GM21515 (cell line): ENCODE measurements around the gene ZNF341.
A peak's percentile ranks its signal among the peaks of the same experiment; 100 is the strongest.
"Not testable (repeated sequence)": the region's sequence is repeated elsewhere in the genome, so short reads cannot be mapped to it uniquely, and the experiment has no call there.

ENCODE experiments used
- ATAC-seq: cut with Tn5 transposase; IDR thresholded peaks from one replicate; pipeline ENCODE4 v1.9.1; 2021; ENCODE audit not compliant: unreplicated experiment

Gene ZNF341

GRCh38 chr20:33792598-33792989, 60.8 kb downstream of the ZNF341 start:
- ATAC-seq = not testable (repeated sequence)

GRCh38 chr20:33793011-33793931, 61.5 kb downstream of the ZNF341 start:
- no peak for ATAC-seq

GRCh38 chr20:33796263-33796906, 64.6 kb downstream of the ZNF341 start:
- ATAC-seq = no peak

- ATAC-seq = no peak
These were observed 65.2 kb downstream of the ZNF341 start for GRCh38 chr20:33796907-33797544.

DNA sequence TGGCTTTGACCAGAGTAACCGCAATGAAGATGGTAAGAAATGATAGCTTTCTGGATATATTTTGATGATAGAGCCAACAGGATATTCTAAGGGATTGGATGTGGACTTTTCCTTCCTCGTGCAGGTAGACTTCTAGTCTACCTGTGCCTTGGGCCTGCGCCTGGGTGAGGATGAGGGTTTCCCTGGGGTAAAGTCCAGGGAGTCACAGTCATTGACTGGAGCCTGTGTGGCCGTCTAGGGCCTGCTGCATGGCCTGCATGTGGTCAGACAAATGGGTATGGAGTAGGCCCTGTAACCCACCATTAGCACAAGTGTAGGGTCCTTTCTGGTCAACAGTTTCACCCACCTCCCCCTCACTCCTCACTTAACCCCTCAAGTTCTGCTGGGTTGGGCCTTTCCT, 66.6 kb downstream of the ZNF341 start:
- no peak for ATAC-seq

- ATAC-seq = no peak
These were observed 72.1 kb downstream of the ZNF341 start for GRCh38 chr20:33803921-33804337.

DNA sequence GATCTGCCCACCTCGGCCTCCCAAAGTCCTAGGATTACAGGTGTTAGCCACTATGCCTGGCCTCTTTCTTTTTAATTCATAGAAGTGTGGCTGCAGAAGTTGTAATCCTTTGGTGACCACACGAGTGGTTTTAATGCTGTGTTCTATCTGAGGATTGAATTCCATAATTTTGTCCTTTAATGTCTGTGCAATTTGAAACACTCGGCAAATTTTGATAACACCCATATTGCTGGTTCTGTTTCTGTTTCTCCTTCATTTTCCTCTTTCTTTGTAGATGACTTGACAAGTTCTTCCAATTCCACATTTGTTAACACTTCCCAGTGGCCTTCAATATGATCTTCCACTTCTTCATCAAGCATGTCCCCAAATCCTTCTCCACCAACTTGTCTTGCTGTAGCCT, 76.6 kb downstream of the ZNF341 start:
- ATAC-seq = no peak

DNA sequence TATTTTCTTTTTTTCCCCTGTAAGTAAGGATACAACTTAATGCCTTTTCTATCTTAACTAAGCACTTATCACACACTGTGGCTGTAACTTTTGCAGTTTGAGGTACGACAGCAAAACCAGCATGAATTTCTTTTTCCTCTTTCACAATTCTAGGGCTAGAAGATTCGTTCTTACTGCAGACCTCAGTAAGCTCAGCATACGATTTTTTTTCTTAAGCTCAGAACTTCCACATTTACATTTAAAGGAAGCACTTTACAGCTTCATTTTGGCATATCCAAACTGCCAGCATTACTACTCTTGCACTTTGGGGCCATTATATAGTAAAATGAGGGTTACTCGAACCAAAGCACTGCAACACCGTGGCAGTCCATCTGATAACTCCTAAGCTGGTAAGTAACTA, 78.5 kb downstream of the ZNF341 start:
- ATAC-seq = no peak

GRCh38 chr20:33810885-33811775, 79.3 kb downstream of the ZNF341 start, which contains the start of gene CHMP4B:
TSS of gene CHMP4B (plus strand) at chr20:33811348. CDS start at chr20:33811469, 121 bp downstream.
- peak; percentile 94 for ATAC-seq

GRCh38 chr20:33811776-33812151, 80.0 kb downstream of the ZNF341 start:
- ATAC-seq = peak; percentile 19

DNA sequence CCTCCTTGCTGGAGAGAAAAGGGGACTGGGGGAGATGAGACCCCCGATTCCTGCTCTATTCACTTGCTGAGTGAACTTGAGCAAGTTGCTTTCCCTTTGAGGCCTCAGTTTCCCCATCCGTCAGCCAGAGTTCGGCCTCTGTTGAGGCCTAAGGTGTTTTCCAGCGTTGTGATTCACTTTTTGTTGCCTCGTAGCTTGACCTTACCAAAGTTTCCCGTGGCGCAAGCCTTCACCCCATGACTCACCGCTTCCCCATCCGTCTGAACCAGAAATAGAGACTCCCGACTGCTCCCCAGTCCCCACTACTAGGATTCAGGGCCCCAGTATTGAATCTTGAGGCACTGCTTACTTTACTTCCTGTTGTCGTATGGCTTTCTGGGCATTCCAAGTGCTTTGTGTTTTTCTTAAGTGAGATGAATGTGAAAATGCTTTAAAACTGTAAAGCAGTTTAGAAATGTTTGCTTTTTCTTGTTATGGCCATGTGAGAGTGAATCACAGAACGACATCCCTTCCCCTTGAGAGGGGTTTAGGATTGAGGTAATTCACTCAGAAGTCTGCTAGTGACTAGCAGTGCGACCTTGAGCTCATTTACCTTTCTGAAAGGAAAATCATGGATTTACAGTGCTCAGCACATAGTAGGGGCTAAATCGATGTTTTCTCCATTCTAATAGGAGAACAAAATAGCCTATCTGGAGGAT, 80.5 kb downstream of the ZNF341 start:
- ATAC-seq = no peak

GRCh38 chr20:33812908-33813462, 81.2 kb downstream of the ZNF341 start:
- ATAC-seq = no peak

- ATAC-seq = no peak
These were observed 82.5 kb downstream of the ZNF341 start for GRCh38 chr20:33814238-33814712.

GRCh38 chr20:33815671-33816070, 83.9 kb downstream of the ZNF341 start:
- no peak for ATAC-seq

DNA sequence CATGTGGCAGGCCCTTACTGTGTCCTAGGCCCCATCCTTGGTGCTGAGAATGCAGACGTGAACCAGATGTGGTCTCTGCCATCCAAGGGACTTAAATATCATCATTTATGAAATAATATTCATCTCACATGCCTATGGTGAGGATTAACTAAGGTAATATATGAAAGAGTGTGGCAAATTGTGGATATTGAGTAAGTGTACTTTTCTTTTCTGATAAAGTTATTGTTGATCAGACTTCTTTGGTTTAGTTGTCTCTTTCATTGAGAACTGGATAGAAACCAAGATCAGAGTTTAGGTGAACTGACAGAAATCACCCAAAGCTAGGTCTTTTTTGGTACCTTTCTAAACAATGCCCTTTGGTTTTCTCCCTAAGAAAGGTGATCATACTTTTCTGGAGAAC, 84.4 kb downstream of the ZNF341 start:
- no peak for ATAC-seq

DNA sequence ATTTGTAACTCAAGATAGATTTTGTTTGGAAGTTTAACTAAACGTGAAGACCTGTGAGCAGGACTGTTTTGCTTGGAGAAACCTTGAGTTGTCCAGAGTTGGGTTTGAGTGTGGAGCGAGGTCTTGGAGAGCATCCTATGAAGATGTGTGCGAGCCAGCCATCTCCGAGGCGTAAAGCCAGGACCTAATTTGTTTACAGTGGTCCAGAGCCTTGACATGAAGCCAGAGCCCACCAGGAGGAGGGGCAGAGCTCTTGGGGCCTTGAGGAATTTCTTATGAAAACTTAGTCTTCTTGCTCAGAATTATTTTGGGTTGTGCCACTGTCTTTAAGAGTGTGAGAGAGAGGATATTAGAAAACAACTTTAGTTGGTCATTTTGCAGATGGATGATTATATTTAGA, 85.6 kb downstream of the ZNF341 start:
- ATAC-seq = no peak

GRCh38 chr20:33819456-33819855, 87.7 kb downstream of the ZNF341 start:
- no peak for ATAC-seq

DNA sequence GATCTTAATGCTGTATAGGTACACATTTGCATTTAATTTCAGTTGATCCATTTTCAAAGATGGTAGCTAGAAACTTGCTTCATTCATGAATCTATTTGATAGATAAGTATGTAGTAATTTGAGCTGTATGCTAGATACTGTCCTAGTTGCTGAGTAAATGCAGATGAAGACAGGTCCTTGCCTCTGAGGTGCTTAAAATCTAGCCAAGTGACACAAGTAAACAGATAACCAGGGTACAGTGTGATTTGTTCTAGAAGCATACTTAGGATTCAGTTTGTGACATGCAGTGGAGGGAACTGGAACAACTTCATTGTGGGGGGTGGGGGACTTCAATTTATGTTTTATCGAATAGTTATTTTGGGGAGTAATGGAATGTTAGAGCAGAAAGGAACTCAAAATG, 88.6 kb downstream of the ZNF341 start:
- ATAC-seq = no peak

DNA sequence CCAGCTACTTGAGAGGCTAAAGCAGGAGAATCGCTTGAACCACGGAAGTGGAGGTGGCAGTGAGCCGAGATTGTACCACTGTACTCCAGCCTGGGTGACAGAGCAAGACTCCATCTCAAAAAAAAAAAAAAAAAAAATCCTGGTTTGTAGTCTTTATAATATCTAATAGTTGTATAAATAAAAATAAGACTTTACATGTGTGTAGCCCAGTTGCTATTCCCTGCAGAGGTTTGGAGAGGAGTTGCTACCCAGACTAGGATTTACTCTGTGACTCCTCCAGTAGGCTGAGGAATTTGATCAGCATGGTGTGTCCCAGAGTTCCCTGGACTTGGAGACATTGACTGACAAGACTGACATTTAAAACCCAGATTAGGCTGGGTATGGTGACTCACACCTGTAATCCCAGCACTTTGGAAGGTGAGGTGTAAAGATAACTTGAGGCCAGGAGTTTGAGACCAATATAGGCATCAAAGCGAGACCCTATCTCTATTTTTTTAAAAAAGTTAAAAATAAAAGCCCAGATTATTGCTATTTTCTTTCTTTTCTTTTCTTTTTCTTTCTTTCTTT, 89.6 kb downstream of the ZNF341 start:
- ATAC-seq = no peak
